ENCODE results near the gene SMURF2. TPM values are rescaled to one million over a fixed set of nuclear protein-coding genes. Genes with fewer than 3 reads are reported as not detected.

The SMURF2 gene
- total and polyA plus RNA-seq, 9 of the 15 experiments (the other 6 are each of a cell fraction or from before 2014, with no cell fraction given): 3.8 to 22.0 (median 14.8) TPM

GRCh38 chr17:64599187-64599676 is 62.9 kb downstream of the SMURF2 start (continued):
- TF ChIP-seq CHD7 (IDR thresholded peaks at IDR 0.05; ENCODE audit: low read depth, low read length): no peak
- TF ChIP-seq ATF6 (CRISPR knock-in tag; IDR thresholded peaks at IDR 0.05): no peak
- no peak for TF ChIP-seq ZHX1 (conservative IDR thresholded peaks at IDR 0.05; ENCODE audit: low read length)
- no peak for TF ChIP-seq CAMTA2 (CRISPR knock-in tag; conservative IDR thresholded peaks at IDR 0.05)
- TF ChIP-seq MYC (IDR thresholded peaks at IDR 0.05; ENCODE audit: low read depth, low read length): peak; percentile 47; the same call in 1 of the 2 replicates
- no peak for TF ChIP-seq MYC (CRISPR knock-in tag; IDR thresholded peaks at IDR 0.05; ENCODE audit: borderline replicate concordance, low read depth)
- TF ChIP-seq ZNF395 (CRISPR knock-in tag; IDR thresholded peaks at IDR 0.05): no peak; the same call in 1 of the 2 replicates
- TF ChIP-seq ZNF699 (CRISPR knock-in tag; IDR thresholded peaks at IDR 0.05; ENCODE audit: insufficient replicate concordance): no peak
- no peak for TF ChIP-seq MEIS2 (IDR thresholded peaks at IDR 0.05; ENCODE audit: partially characterized antibody)

All from K562 (cell line).